GM19395 (cell line): ENCODE results near the gene ERI2.

ENCODE experiments used
- ATAC-seq: cut with Tn5 transposase; IDR thresholded peaks from one replicate; pipeline ENCODE4 v1.9.1; 2021; ENCODE audit warnings: mild to moderate bottlenecking, moderate library complexity; ENCODE audit not compliant: unreplicated experiment

Gene ERI2

GRCh38 chr16:20806168-20807050 lies at the start of gene ERI2, which contains the start of gene REXO5:
TSS of gene ERI2 (minus strand) at chr16:20806472. CDS start at chr16:20806430, 42 bp downstream.
TSS of gene REXO5 (plus strand) at chr16:20806527. CDS start at chr16:20806954, 427 bp downstream.
- peak; percentile 81 for ATAC-seq

GRCh38 chr16:20854963-20855362 lies 48.7 kb upstream of the ERI2 start:
- ATAC-seq = no peak

- ATAC-seq = no peak
Measured at GRCh38 chr16:20853981-20854620, 47.8 kb upstream of the ERI2 start.

- no peak for ATAC-seq
Measured at GRCh38 chr16:20853143-20853542, 46.9 kb upstream of the ERI2 start.

GRCh38 chr16:20851601-20852000 lies 45.3 kb upstream of the ERI2 start:
- ATAC-seq = no peak

GRCh38 chr16:20850981-20851380 lies 44.7 kb upstream of the ERI2 start:
- ATAC-seq = no peak

GRCh38 chr16:20849589-20850390 lies 43.5 kb upstream of the ERI2 start:
- ATAC-seq = no peak

- no peak for ATAC-seq
Measured at GRCh38 chr16:20847550-20847949, 41.3 kb upstream of the ERI2 start.

- no peak for ATAC-seq
Measured at GRCh38 chr16:20846551-20846950, 40.3 kb upstream of the ERI2 start.

GRCh38 chr16:20846030-20846429 lies 39.8 kb upstream of the ERI2 start:
- no peak for ATAC-seq

- no peak for ATAC-seq
Measured at GRCh38 chr16:20844588-20844987, 38.3 kb upstream of the ERI2 start.

GRCh38 chr16:20844054-20844453 lies 37.8 kb upstream of the ERI2 start:
- no peak for ATAC-seq

GRCh38 chr16:20839504-20839903 lies 33.2 kb upstream of the ERI2 start:
- ATAC-seq = no peak

GRCh38 chr16:20838240-20838639 lies 32.0 kb upstream of the ERI2 start:
- ATAC-seq = no peak

GRCh38 chr16:20833086-20833485 lies 26.8 kb upstream of the ERI2 start:
- no peak for ATAC-seq

GRCh38 chr16:20830372-20830771 lies 24.1 kb upstream of the ERI2 start:
- ATAC-seq = no peak

- no peak for ATAC-seq
Measured at GRCh38 chr16:20829536-20829935, 23.3 kb upstream of the ERI2 start.

- no peak for ATAC-seq
Measured at GRCh38 chr16:20826039-20826566, 19.8 kb upstream of the ERI2 start.

- ATAC-seq = no peak
Measured at GRCh38 chr16:20822521-20823325, 16.5 kb upstream of the ERI2 start.

- ATAC-seq = no peak
Measured at GRCh38 chr16:20821682-20822081, 15.4 kb upstream of the ERI2 start.
